GM23338 (cell line): ENCODE results near the gene CEP20.

Experiments
- CREB1 ChIP-seq: fragments of 250-450 bp; sonication (Bioruptor Pico); IDR thresholded peaks from 2 replicates; pipeline ENCODE4 v1.5.0; 2020; ENCODE audit warnings: low read depth, mild to moderate bottlenecking, moderate library complexity
- CTCF ChIP-seq, 2 experiments: fragments of 200-600 bp in 1 of 2; sonication (generic) in 1 of 2; conservative IDR thresholded peaks; 2 replicates each; pipeline versions ENCODE4 v1.5.1 to v1.6.1; 2016 to 2017; ENCODE audit warnings: antibody characterized with exemption in 2 of 2, low read depth in 2 of 2, mild to moderate bottlenecking in 2 of 2, moderate library complexity in 1 of 2
- ETS1 ChIP-seq: IDR thresholded peaks from 2 replicates; pipeline ENCODE4 v1.6.1; 2016; ENCODE audit warnings: antibody characterized with exemption
- EZH2 ChIP-seq: fragments of 200-600 bp; sonication (generic); IDR thresholded peaks from one replicate; pipeline ENCODE4 v1.8.0; 2017; ENCODE audit warnings: antibody characterized with exemption, mild to moderate bottlenecking, low read depth; ENCODE audit not compliant: unreplicated experiment
- EZH2phosphoT487 ChIP-seq: fragments of 200-600 bp; sonication (generic); IDR thresholded peaks from one replicate; pipeline ENCODE4 v1.8.1; 2018; ENCODE audit warnings: antibody characterized with exemption; ENCODE audit not compliant: unreplicated experiment
- POLR2AphosphoS5 ChIP-seq: IDR thresholded peaks from 2 replicates; pipeline ENCODE4 v1.6.1; 2016; ENCODE audit warnings: antibody characterized with exemption, low read depth
- REST ChIP-seq: IDR thresholded peaks from one replicate; pipeline ENCODE4 v1.6.1; 2018; ENCODE audit warnings: antibody characterized with exemption; ENCODE audit not compliant: unreplicated experiment

- TF ChIP-seq CREB1 (CRISPR knock-in tag) = no peak
- no peak for TF ChIP-seq CTCF (conservative IDR thresholded peaks at IDR 0.05; ENCODE audit: low read depth in 2 of 2)
- no peak for TF ChIP-seq REST
- TF ChIP-seq POLR2AphosphoS5 = no peak
- TF ChIP-seq EZH2 = no peak
- TF ChIP-seq EZH2phosphoT487 = no peak
- no peak for TF ChIP-seq ETS1
Measured at GRCh38 chr16:15913046-15913698, 24.8 kb upstream of the CEP20 start.
